Measurements from ENCODE around the gene FAM187B.

DNA sequence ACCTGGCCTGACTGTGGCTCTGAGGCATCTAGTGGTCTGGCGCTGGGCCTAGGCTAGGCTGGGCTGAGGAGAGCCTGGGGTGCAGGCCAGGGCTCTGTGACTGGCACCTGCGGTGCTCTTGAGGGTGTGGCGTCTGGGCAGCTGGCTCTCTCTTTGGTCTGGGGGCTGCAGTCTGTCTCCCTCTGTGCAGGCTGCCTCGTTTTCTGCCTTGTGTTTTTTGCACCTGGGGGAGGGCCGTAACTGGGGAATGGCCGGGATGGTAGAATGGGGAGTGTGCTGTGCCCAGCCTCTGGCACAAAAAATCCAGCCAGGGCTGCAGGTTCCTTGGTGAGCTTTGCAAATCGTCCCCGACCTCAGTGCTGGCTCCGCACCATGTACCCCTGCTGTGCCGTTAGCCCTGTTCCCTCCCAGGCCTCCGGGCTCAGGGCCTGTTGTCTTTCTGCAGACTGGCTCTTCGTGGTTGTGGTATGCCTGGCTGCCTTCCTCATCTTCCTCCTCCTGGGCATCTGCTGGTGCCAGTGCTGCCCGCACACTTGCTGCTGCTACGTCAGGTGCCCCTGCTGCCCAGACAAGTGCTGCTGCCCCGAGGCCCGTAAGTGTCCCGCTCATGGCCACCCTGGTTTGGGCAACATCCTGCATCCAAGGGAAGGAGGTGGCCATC is 33.7 kb upstream of the FAM187B start:
- no peak for TF ChIP-seq EZH2 (IDR thresholded peaks at IDR 0.05; ENCODE audit: borderline replicate concordance, low read length)
- TF ChIP-seq, protein P1, sequence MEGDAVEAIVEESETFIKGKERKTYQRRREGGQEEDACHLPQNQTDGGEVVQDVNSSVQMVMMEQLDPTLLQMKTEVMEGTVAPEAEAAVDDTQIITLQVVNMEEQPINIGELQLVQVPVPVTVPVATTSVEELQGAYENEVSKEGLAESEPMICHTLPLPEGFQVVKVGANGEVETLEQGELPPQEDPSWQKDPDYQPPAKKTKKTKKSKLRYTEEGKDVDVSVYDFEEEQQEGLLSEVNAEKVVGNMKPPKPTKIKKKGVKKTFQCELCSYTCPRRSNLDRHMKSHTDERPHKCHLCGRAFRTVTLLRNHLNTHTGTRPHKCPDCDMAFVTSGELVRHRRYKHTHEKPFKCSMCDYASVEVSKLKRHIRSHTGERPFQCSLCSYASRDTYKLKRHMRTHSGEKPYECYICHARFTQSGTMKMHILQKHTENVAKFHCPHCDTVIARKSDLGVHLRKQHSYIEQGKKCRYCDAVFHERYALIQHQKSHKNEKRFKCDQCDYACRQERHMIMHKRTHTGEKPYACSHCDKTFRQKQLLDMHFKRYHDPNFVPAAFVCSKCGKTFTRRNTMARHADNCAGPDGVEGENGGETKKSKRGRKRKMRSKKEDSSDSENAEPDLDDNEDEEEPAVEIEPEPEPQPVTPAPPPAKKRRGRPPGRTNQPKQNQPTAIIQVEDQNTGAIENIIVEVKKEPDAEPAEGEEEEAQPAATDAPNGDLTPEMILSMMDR (IDR thresholded peaks at IDR 0.05; ENCODE audit: low read length): no peak
